Bronchial epithelial cell (primary cell): ENCODE results near the gene KIF1A. TPM values are rescaled to one million over a fixed set of nuclear protein-coding genes. Genes with fewer than 3 reads are reported as not detected.

Experiments
- DNase-seq: peaks from one replicate; pipeline ENCODE4 v3.0.0-alpha.2; 2010; ENCODE audit warnings: low read depth
- FAIRE-seq: peaks from 2 replicates; lab custom pipeline; 2011; peaks lifted over from hg19 to GRCh38; lab: Jason Lieb, UNC
- H3K27me3 ChIP-seq: 2 replicates; pipeline ENCODE4 v1.5.1; 2011; ENCODE audit warnings: low read length; ENCODE audit not compliant: control insufficient read depth, insufficient read depth
- H3K36me3 ChIP-seq: 2 replicates; pipeline ENCODE4 v1.5.1; 2011; ENCODE audit warnings: low read length; ENCODE audit not compliant: control insufficient read depth, insufficient read depth
- H3K4me3 ChIP-seq: 2 replicates; pipeline ENCODE4 v1.5.1; 2011; ENCODE audit warnings: mild to moderate bottlenecking, low read depth, low read length, control low read depth
- total RNA-seq: library from RNA; depleted of rRNA; stranded (reverse); fragments of >200 nt; gene quantifications from 2 replicates; pipeline ENCODE4 v1.2.1, GENCODE V29; 2014
- TF ChIP-seq, protein P1 (sequence below): IDR thresholded peaks from 2 replicates; pipeline ENCODE4 v1.5.1; 2011; ENCODE audit warnings: mild to moderate bottlenecking, moderate library complexity, low read length, control low read depth, inconsistent platforms; ENCODE audit not compliant: insufficient read depth, severe bottlenecking

Gene KIF1A
- total RNA-seq, 1 donor from 2014 or later, result not detected

DNA sequence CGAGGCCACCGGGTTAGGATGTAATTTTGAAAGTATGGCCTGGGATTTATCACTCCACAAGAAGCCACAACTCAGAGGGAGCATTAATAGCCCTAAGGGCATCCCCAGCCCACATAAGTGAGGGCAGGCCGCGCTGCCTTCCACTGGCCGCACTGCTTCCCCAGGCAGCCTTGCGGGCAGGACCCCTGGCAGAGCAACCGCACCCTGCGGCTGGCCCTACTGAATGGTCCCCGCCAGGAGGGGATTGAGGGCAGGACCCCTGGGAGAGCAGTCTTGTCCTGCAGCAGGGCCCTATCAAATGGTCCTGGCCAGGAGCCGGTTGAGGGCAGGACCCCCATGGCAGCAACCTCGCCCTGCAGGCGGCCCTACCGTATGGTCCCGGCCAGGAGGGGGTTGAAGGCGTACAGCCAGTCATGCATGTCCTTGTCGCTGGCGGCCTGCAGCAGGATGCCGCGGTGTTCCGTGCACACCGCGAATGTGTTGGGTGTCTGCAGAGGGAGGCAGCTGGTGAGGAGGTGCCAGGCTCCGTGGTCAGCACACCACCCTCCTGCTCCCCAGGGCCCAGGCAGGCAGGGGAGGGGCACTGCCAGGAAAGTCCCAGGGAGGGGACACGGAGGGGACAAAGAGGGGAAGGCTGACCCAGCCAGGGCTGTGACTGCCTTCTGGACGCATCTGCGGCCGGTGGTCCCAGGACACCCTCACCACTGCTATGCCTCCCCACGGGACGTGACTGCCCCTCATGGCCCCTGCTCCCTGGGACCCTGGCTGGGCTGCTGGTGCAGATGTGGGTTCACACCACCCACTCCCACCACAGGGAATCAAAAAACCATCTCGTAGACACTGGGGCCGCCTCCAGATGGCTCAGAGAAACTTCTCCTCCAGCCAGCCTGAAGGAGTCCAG, 102.1 kb downstream of the KIF1A start:
- DNase-seq (no peak), FAIRE-seq (no peak)
- peaks cover 4% of the 10 kb centered on the region for H3K27me3 ChIP-seq

DNA sequence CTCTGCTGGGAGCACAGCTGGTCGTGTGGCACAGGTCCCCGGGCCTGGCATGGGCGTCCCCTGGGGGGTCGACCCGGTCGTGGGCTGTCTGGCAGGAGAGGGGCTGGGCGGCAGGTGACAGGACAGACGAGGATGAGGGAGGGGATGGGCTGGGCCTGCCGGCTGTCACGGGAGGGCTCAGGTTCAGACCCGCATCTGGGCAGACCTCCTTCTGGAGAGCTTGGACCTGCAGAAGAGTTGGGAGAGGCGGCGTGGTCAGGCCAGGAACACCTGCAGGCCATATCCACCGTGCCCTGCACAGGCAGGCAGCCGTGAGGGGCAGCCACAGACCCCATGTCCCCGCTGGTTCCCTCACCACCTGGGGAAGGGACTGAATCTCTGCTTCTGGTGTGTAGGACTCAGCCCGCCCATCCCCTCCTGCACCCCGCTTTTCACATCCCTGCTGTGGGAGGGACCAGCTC, 102.8 kb downstream of the KIF1A start:
- DNase-seq (no peak), FAIRE-seq (no peak)
- Histone ChIP-seq H3K4me3 (no peak overlapping the region), H3K27me3 (peaks cover 4% of the 10 kb centered on the region), H3K36me3 (no peaks in the 10 kb centered on the region)
- TF ChIP-seq, protein P1, sequence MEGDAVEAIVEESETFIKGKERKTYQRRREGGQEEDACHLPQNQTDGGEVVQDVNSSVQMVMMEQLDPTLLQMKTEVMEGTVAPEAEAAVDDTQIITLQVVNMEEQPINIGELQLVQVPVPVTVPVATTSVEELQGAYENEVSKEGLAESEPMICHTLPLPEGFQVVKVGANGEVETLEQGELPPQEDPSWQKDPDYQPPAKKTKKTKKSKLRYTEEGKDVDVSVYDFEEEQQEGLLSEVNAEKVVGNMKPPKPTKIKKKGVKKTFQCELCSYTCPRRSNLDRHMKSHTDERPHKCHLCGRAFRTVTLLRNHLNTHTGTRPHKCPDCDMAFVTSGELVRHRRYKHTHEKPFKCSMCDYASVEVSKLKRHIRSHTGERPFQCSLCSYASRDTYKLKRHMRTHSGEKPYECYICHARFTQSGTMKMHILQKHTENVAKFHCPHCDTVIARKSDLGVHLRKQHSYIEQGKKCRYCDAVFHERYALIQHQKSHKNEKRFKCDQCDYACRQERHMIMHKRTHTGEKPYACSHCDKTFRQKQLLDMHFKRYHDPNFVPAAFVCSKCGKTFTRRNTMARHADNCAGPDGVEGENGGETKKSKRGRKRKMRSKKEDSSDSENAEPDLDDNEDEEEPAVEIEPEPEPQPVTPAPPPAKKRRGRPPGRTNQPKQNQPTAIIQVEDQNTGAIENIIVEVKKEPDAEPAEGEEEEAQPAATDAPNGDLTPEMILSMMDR, result no peak

More for the DNA sequence above, 102.1 kb downstream of the KIF1A start:
- H3K4me3 ChIP-seq, result no peak overlapping the region
- TF ChIP-seq, protein P1, result no peak
- H3K36me3 ChIP-seq, result no peaks in the 10 kb centered on the region

DNA sequence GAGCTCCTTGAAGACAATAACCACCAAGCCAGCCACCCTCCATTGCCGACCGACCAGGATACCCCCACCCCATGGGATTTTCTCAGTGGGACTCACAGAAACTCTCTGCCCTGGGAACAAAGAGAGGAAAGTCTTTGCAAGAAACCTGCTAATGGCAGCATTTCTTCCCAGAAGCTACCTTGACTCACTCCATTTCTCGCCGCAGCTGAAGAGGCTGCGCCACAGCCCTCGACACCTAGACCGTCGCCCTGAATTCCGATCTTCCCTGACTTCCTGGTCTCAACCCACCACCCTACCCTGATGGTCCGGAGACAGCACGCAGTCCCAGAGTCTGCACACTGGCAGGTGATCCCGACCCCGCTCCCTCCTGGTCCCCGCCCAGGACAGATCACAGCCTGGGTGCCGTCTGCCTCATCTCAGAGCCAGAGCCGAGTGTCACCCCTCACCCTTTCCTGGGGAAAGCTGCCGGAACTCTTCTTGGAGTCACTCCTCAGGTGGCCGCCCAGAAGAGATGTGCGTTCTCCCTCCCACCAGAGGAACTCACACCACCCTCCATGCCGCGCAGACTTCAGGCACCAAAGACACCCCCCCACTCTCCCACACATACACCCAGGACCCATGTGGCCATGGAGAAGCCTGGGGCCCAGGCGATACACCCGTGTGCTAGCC, 103.8 kb downstream of the KIF1A start:
- no peaks in the 10 kb centered on the region for H3K36me3 ChIP-seq
- DNase-seq (no peak), FAIRE-seq (no peak)
- H3K27me3 ChIP-seq, result peaks cover 4% of the 10 kb centered on the region
- TF ChIP-seq, protein P1, result no peak
- no peak overlapping the region for H3K4me3 ChIP-seq

DNA sequence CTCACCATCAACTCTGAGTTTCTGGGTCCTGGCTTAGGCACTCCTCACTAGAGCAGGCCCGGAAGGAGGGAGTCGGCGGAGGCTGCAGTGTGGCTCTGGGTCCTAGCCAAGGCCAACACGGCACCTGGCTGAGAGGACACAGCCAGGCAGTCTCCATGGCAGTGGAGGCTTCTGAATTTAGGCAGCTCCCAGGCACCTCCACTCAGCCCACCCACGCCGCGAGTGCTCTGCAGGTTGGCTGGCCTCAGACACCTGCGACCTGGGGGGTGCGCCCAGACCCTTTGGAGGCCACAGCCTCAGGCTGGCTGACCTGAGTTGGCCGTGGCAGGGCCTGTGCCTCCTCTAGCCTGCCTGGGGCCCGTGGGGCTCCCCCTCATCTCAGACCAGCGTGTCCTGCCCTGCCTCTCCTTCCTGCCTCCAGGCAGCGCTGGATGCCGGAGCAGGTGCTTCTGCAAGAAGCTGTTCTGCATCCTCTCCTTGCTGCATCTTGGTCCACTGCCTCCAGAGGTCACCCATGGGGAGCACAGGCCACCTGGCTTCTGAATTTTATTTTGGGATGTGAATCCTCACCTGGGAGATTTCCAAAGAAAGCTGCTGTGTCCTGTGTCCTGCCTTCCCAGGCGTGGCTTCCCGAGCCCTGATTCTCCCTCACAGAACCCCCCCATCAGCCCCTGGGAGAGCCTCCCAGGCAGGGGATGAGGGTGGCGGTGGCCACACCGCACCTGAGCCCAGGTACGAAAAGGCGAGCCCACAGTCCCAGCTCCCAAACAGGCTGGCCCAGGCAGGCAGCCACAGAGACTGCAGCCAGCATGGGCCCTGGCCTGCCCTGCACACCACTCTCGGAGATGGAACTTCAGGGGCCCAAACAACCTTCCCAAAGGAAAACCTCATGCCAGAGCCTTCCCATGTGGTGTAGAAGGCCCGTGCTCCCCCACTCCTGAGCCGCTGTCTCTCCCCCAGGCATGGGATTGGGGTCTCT, 105.0 kb downstream of the KIF1A start:
- DNase-seq (no peak), FAIRE-seq (no peak)
- H3K4me3 ChIP-seq, result no peak overlapping the region
- TF ChIP-seq, protein P1, result no peak
- H3K27me3 ChIP-seq, result peaks cover 4% of the 10 kb centered on the region
- H3K36me3 ChIP-seq, result no peaks in the 10 kb centered on the region
